Measurements from ENCODE around the gene NLRP6.
"Not testable (repeated sequence)": the region's sequence is repeated elsewhere in the genome, so short reads cannot be mapped to it uniquely, and the experiment has no call there.

The NLRP6 gene

DNA sequence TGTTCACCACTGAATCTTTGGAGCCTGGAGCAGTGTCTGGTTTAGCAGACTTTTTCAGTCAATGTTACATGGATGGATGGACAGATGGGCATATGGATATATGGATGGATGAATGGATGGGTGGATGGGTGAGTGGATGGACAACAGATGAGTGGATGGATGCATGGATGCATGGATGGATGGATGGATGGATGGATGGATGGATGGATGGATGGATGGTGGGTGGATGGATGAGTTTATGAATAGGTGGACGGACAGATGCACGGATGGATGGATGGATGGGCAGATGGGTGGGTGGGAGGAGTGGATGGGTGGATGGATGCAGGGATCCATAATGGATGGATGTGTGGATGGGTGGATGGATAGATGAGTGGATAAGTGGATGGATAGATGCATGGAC, 22.4 kb upstream of the NLRP6 start:
- DNase-seq (ENCODE audit: low read depth in 2 of 2), result no peak

DNA sequence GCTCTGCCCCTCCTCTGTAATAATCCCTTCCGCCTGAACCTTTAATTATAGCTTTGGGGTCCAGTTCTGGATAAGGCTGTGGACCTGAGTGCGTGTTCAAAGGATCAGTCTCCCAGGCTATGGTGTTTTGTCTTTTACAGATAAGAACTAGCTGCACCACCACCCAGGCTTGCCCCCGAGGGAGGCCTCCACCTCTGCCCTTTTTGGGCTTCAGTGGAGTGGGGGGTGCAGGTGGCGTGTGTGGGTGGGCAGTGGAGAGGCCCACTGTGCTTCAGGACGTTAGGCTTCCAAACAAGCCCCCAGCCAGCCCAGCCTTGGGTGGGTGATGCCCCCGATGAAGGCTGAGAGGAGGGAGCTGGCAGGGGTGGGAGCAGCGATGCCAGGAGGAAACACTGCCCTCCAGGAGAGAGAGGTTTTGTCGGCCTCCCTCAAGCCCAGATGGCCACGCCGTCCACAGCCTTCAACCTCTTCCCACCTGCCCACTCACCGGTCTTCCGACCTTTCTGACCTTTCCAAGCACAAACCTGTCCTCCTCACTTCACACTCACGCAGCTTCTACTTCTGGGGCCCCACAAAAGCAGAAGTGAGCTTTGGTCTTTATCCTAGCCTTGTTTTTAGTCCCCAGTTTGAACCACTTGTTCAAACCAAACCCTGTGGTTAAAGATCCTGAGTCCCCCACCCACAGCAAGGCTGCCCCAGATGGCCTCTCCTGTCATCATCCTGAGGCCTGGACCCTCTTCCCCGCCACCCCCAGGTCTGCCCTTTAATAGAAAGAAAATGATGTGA, 21.1 kb upstream of the NLRP6 start:
- no peak for DNase-seq (ENCODE audit: low read depth in 2 of 2)

DNA sequence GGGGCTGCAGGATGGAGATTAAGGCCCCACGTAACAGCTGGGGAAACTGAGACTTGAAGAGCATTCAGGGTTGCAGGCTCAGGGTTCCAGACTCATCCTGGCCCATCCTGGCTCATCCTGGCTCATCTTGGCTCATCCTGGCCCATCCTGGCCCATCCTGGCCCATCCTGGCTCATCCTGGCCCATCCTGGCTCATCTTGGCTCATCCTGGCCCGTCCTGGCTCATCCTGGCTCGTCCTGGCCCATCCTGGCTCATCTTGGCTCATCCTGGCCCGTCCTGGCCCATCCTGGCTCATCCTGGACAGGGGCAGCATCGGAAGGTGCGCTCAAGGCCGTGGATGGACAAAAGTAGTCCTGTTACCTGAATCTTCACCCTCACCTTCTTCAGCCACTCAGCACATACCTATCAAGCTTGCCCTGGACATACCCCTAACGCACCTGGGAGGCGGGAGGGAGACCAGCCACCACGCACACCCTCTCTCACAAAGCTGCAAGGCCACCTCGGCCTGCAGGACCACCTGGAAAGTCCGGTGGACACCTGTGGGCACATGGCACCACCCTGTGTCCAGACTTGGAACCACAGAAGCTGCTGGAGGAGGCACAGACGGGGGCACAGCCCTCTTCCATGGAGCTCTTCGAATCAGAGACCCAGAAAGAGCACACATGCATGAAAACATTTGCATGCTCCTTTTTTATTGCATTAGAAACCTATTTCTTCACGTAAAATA, 20.3 kb upstream of the NLRP6 start:
- DNase-seq (ENCODE audit: low read depth in 2 of 2), result no peak

DNA sequence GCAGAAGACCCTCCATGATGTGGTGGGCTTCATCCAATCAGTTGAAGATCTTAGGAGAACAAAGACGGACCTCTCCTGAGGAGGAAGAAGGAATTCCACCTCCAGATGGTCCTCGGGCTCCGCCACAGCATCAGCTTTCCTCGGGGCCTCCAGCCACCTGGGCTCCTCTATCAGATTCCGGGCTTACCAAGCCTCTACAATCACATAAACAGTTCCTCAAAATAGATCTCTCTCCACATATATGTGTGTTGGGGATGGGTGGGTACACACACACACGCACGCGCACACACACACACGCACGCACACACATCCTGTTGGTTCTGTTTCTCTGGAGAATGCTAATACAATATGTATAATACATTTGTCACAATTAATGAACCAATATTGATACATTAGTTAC, 18.8 kb upstream of the NLRP6 start:
- DNase-seq (ENCODE audit: low read depth in 2 of 2), result no peak

DNA sequence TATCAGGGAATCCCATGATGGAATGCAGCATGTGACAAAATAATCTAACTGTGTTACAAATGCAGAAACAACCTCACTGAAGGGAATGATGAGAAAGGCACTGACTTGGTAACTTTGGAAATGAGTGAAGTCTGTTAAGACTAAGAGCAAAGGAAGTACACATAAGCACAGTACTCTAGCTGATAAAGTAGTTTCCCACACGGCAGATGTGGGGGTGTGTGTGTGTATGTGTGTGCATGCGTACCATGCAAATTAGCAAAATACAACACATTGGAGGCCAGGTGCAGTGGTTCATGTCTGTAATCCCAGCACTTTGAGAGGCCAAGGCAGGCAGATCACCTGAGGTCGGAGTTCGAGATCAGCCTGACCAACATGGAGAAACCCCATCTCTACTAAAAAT, 16.6 kb upstream of the NLRP6 start:
- no peak for DNase-seq (ENCODE audit: low read depth in 2 of 2)

DNA sequence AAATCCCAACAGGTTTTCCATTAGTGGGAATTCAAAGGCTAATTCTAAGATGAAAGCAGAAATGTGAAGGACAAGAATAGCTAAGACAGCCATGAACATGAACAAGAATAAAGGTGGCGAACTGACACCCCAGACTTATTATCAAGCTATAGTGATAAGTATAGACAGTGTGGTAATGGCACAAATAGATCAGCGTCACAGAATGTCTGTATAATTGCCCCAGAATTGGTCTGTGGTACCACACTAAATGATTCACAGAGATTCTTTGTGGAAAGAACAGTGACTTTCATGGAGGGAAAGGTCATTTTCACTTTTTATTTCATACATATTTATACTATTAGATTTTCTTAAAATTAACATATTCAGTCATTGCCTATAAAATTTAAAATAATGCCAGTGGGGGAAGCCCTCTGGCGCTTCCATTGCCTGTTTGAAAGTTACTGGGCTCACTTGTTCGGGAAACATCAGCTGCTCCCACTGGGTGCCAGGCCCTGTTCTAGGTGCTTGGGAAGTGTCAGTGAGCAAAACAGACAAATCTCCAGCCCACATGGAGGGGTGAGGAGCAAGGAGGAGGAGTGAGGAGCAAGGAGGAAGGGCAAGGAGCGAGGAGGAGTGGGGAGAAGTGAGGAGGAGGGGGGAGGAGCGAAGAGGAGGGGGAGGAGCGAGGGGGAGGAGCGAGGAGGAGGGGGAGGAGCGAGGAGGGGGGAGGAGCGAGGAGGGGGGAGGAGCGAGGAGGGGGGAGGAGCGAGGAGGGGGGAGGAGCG, 11.3 kb upstream of the NLRP6 start:
- no peak for DNase-seq (ENCODE audit: low read depth in 2 of 2)

DNA sequence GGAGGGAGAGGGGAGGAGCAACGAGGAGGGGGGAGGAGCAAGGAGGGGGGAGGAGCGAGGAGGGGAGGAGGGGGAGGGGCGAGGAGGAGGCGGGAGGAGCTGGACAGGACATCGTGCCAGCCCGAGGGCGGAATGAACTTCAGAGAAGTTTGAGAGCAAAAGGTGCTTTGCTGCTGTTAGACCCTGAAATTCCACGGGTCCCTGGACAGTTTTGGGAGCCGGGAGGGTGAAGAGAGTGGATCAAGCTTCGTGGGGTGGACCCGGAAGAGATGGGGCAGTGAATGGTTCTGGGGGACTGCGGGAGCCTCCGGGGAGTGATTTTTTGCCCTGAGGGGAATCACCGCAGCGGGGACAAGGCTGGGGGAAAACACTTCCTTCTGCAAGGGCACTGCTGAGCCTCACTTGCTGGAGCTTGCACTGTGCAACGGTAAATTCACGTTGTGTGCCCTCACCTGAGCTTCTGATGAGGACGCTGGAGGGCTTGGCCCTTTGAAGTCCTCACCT, 10.7 kb upstream of the NLRP6 start:
- no peak for DNase-seq (ENCODE audit: low read depth in 2 of 2)

DNA sequence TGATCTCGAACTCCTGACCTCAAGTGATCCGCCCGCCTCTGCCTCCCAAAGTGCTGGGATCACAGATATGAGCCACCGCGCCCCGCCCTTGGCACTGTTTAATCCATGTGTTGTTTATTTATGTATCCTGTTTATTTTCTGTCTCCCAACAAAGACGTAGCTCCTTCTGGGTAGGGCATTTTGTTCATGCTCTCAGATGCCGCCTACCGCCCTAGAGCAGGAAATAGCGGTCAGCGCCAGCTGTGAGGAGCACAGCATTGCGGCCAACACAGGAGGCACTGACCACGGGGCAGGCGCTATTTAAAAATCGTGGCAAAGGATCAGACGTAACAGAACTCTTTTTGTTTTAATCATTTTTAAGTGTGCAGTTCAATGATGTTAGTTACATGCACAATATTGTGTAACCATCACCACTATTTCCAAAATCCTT, 9.5 kb upstream of the NLRP6 start:
- not testable (repeated sequence) for DNase-seq (ENCODE audit: low read depth in 2 of 2)

DNA sequence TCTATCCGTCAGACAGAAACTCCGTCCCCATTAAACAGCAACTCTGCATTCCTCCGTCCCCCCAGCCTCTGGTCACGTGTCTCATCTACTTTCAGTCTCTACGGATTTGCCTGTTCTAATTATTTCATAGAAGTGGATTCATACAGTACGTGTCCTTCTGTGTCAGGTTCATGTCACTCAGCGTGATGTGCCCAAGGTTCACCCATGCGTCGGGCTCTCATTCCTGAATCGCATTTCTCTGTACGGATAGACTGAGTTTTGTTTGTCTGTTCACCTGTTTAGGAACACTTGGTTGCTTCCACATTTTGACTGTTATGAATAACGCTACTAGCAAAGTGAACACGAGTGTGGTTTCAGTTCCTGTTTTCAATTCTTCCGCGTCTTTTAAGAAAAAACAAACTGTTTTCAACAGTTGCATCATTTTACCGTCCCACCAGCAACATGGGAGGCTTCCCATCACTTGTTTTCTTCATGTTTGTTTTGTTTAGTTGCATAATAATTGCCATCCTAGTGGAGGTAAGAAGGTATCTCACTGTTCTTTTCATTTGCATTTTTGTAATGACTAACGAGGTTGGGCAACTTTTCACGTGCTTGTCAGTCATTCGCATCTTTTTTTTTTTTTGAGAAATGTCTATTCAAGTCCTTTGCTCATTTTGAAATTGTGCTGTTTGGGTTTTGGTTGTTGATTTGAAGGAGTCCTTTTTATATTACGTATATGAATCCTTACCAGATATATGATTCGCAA, 8.9 kb upstream of the NLRP6 start:
- DNase-seq (ENCODE audit: low read depth in 2 of 2), result no peak

DNA sequence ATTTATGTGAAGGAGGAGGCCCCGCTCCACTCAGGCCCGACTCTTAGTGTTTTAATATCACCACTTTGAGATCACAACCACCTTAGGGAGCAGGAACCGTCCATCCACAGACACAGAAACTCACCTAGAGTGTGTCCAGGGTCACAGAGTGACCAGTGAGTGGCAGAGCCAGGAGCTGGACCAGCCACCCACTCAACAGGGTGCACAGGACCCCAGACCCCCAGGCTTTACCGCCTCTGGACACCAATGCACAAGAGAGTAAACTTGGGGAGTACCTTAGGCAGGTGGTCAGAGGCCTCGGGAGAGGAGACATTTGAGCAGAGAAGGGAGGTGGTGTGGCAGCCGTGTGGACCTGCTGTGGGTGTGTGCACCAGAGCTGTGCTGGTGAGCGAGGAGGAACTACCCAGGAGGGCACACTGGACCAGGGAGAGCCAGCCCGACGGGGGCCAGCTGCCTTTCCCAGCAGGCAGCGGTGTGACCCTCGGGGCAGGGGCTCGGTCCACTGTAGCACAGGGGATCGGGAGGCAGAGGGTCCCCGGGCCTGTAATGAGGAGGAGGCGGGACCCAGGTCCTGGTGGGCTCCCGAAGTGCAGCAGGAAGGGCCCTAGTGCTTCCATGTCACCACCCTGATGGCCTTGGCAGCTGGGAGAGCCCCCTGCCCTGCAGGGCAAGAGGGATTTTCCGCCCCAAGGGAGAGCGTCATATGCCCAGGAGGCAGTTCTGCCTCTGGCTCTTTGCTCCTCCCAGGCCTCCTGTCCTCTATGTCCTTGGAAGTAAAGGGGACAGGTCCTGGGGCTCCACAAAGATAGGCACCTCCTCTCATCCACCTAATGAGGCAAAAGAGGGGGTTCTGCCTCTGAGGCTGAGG, 7.5 kb upstream of the NLRP6 start:
- DNase-seq (ENCODE audit: low read depth in 2 of 2), result no peak

DNA sequence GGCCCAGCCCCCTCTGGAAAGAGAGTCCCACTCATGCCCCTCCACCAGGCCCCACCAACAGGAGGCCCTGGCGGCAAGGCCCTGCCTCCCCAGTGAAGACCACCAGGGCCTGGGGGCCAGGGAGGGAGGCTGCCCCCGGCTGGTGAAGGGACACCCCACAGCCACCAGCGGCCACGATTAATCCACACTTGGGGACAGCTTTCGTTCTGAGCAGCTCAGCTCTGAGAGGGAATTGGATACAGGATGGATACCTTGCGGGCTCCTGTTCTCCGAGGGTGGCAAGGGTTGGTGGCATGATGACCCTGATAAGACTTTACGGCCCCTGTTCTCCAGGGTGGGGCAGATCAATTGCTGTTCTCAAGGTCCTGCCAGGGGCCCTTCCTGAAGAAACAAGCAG, 6.9 kb upstream of the NLRP6 start:
- no peak for DNase-seq (ENCODE audit: low read depth in 2 of 2)

DNA sequence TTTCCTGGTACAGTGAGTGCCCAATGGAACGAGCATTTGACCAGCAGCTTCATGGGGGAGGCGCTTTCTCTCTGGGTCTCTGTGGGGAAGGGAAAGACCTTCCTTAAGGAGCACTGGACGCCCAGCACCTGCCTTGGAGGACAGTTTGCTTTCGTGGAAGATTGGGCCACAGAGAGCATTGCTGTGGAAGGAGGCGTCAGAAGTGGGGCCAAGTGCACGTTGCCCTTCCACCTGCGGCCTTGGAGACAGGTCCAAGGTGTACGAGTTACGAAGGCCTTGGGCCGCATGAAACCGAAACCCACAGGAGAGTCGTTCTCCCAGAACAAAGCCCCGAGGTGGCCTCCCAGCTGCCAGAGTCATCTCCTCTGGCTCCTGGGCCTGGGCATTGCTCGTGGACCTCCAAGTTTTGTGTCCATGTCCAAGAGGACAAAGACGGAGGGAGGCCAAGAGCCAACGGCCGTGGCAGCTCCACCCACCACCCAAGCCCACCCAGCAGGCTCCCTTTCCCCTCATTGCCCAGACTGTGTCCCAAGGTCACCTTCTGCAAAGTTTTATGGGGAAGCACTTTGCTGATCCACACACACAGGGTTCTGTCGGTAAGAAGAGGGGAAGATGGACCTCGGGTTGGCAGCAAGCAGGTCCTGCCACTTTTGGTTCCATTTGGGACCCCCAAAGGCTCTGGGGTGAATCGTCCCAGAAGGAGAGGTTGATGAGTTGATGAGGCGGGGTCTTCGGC, 5.8 kb upstream of the NLRP6 start:
- no peak for DNase-seq (ENCODE audit: low read depth in 2 of 2)

DNA sequence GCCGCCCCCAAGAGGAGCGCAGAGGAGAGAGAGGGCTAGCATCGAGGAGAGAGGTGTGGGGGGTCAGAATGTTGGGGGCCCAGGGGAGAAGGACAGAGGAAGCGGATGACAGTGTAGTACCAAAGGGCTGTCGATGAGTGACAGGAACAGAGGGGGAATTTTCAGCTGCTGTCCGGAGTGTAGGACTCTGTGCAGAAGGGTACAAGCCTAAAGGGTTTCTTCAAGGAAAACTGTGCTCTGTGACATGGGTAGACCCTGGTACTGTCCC, 5.3 kb upstream of the NLRP6 start:
- DNase-seq (ENCODE audit: low read depth in 2 of 2), result no peak

DNA sequence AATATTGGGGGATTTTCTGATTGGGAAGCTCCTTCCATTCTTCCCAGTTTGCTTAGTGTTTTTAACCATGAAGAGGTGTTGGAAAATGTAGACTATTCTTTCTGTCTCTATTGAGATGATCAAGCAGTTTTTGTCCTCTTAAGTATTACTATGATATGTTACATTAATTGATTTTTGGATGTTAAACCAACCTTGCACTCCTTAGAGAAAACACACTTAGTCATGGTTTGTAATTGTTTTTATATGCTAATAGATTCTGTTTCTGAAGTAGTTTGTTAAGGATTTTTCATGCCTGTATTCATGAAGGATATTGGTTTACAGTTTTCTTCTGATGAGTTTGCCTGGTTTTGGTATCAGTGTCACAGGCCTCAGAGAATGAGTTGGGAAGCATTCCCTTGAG, 2.0 kb upstream of the NLRP6 start:
- no peak for DNase-seq (ENCODE audit: low read depth in 2 of 2)

DNA sequence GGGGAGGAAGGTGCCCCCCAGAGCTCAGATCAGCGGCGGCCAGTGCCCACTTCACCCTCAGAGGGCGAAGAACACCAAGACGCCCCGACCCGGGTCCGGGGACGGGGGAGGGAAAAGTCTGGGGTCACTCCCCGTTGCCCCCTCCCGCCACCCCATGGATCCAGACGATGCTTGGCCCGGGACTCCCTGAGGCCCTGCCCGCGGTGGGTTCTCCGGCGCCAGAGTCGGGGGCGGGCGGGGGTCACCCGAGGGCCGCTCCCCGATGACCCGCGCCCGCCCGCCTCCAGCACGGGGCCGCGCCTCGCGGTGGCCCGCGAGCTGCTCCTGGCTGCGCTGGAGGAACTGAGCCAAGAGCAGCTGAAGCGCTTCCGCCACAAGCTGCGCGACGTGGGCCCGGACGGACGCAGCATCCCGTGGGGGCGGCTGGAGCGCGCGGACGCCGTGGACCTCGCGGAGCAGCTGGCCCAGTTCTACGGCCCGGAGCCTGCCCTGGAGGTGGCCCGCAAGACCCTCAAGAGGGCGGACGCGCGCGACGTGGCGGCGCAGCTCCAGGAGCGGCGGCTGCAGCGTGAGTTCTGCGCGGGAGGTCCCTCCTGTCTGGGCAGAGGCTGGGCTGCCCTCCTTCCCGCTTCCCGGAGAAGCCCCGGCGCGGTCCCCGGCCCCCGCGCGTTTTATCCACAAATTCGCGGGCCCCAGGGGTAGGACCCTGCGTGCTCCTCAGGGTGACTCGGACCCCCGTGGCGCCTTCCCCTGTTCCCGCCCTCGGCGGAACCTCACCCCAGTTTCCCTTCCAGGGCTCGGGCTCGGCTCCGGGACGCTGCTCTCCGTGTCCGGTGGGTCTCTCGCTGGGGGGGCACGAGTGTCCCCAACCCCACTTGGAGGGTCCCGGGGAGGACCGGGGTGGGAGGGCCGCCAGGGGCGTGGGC, 1.1 kb downstream of the NLRP6 start:
- DNase-seq (ENCODE audit: low read depth in 2 of 2), result no peak

DNA sequence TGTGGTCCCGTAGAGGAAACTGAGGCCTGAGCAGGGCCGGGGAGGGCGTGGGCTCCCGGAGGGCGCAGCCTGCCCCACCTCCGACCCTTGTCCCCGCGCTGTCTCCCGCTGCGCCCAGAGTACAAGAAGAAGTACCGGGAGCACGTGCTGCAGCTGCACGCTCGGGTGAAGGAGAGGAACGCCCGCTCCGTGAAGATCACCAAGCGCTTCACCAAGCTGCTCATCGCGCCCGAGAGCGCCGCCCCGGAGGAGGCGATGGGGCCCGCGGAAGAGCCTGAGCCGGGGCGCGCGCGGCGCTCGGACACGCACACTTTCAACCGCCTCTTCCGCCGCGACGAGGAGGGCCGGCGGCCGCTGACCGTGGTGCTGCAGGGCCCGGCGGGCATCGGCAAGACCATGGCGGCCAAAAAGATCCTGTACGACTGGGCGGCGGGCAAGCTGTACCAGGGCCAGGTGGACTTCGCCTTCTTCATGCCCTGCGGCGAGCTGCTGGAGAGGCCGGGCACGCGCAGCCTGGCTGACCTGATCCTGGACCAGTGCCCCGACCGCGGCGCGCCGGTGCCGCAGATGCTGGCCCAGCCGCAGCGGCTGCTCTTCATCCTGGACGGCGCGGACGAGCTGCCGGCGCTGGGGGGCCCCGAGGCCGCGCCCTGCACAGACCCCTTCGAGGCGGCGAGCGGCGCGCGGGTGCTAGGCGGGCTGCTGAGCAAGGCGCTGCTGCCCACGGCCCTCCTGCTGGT, 1.9 kb downstream of the NLRP6 start:
- no peak for DNase-seq (ENCODE audit: low read depth in 2 of 2)

DNA sequence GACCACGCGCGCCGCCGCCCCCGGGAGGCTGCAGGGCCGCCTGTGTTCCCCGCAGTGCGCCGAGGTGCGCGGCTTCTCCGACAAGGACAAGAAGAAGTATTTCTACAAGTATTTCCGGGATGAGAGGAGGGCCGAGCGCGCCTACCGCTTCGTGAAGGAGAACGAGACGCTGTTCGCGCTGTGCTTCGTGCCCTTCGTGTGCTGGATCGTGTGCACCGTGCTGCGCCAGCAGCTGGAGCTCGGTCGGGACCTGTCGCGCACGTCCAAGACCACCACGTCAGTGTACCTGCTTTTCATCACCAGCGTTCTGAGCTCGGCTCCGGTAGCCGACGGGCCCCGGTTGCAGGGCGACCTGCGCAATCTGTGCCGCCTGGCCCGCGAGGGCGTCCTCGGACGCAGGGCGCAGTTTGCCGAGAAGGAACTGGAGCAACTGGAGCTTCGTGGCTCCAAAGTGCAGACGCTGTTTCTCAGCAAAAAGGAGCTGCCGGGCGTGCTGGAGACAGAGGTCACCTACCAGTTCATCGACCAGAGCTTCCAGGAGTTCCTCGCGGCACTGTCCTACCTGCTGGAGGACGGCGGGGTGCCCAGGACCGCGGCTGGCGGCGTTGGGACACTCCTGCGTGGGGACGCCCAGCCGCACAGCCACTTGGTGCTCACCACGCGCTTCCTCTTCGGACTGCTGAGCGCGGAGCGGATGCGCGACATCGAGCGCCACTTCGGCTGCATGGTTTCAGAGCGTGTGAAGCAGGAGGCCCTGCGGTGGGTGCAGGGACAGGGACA, 2.7 kb downstream of the NLRP6 start:
- DNase-seq (ENCODE audit: low read depth in 2 of 2), result no peak

All from activated CD8-positive, alpha-beta memory T cell treated with anti-CD3 and anti-CD28 coated beads for 4 hours (primary cell).